PC-3 (cell line): ENCODE data around the gene KRTAP10-4. TPM values are rescaled to one million over a fixed set of nuclear protein-coding genes. Genes with fewer than 3 reads are reported as not detected.

Source experiments
- ATAC-seq: fragments of 200-7000 bp; cut with Tn5 transposase; 2 replicates; pipeline ENCODE4 v1.9.1; 2020; ENCODE audit warnings: mild to moderate bottlenecking, moderate library complexity
- BruUV-seq: library from RNA; stranded (reverse); fragments of 400-500 nt; replicated peaks from 2 replicates; lab custom pipeline; 2021; lab: Mats Ljungman, UMichigan
- CTCF ChIA-PET: fragments of 300-600 bp; sonication (Branson Sonifier 250); formaldehyde crosslinking; loops from one replicate; lab custom pipeline; 2022; ENCODE audit warnings: antibody characterized with exemption; lab: Charles Lee
- POLR2A ChIA-PET: fragments of 300-600 bp; sonication (Branson Sonifier 250); formaldehyde crosslinking; loops from one replicate; lab custom pipeline; 2022; ENCODE audit warnings: antibody characterized with exemption; ENCODE audit not compliant: unreplicated experiment; lab: Charles Lee
- DNase-seq: peaks from one replicate; pipeline ENCODE4 v3.0.0-alpha.2; 2015
- H2AFZ ChIP-seq: fragments of 300-600 bp; sonication (generic); 2 replicates; pipeline ENCODE4 v1.6.0; 2016; ENCODE audit warnings: antibody characterized with exemption, low read length
- H3F3A ChIP-seq: fragments of 300-600 bp; sonication (generic); one replicate; pipeline ENCODE4 v1.6.0; 2017; ENCODE audit warnings: antibody characterized with exemption, low read length, control low read depth, mild to moderate bottlenecking; ENCODE audit not compliant: unreplicated experiment
- H3K27ac ChIP-seq: fragments of 300-600 bp; sonication (generic); 2 replicates; pipeline ENCODE4 v1.5.1; 2016; ENCODE audit warnings: mild to moderate bottlenecking, low read length
- H3K27me3 ChIP-seq: fragments of 300-600 bp; sonication (generic); 2 replicates; pipeline ENCODE4 v1.6.1; 2016; ENCODE audit warnings: low read length, mixed read lengths
- H3K36me3 ChIP-seq: fragments of 300-600 bp; sonication (generic); 2 replicates; pipeline ENCODE4 v1.6.1; 2016; ENCODE audit warnings: low read depth, mixed run types, low read length, mixed read lengths
- H3K4me1 ChIP-seq: fragments of 300-600 bp; sonication (generic); 2 replicates; pipeline ENCODE4 v1.5.1; 2016; ENCODE audit warnings: low read length; ENCODE audit not compliant: insufficient read depth
- H3K4me2 ChIP-seq: fragments of 300-600 bp; sonication (generic); 2 replicates; pipeline ENCODE4 v1.6.0; 2016; ENCODE audit warnings: low read length
- H3K4me3 ChIP-seq: fragments of 300-600 bp; sonication (generic); 2 replicates; pipeline ENCODE4 v1.5.1; 2016; ENCODE audit warnings: mild to moderate bottlenecking, low read length, mixed read lengths
- H3K79me2 ChIP-seq: fragments of 300-600 bp; sonication (generic); 2 replicates; pipeline ENCODE4 v1.6.1; 2017; ENCODE audit warnings: low read length, mixed read lengths
- H3K9ac ChIP-seq: fragments of 300-600 bp; sonication (generic); 2 replicates; pipeline ENCODE4 v1.6.0; 2016; ENCODE audit warnings: mild to moderate bottlenecking, low read length
- H3K9me2 ChIP-seq: fragments of 300-600 bp; sonication (generic); replicated peaks from 2 replicates; pipeline ENCODE4 v1.6.1; 2016; ENCODE audit warnings: mixed run types, low read length, mixed read lengths
- H3K9me3 ChIP-seq: fragments of 300-600 bp; sonication (generic); 2 replicates; pipeline ENCODE4 v1.6.1; 2016; ENCODE audit warnings: low read length, mixed read lengths
- H4K20me1 ChIP-seq: fragments of 300-600 bp; sonication (generic); 2 replicates; pipeline ENCODE4 v1.6.1; 2016; ENCODE audit warnings: low read length, mixed read lengths
- CTCF ChIP-seq: fragments of 300-600 bp; sonication (generic); conservative IDR thresholded peaks from 2 replicates; pipeline ENCODE4 v1.5.1; 2017; ENCODE audit warnings: antibody characterized with exemption, low read depth, mild to moderate bottlenecking, low read length
- EZH2 ChIP-seq: fragments of 300-600 bp; sonication (generic); IDR thresholded peaks from one replicate; pipeline ENCODE4 v1.6.1; 2017; ENCODE audit warnings: antibody characterized with exemption, mild to moderate bottlenecking, low read length; ENCODE audit not compliant: unreplicated experiment
- EZH2phosphoT487 ChIP-seq: fragments of 300-600 bp; sonication (generic); IDR thresholded peaks from 2 replicates; pipeline ENCODE4 v1.6.1; 2018; ENCODE audit warnings: mild to moderate bottlenecking, antibody characterized with exemption, low read length, borderline replicate concordance
- intact Hi-C: fragments of 100-400 bp; cut with micrococcal nuclease; formaldehyde crosslinking; loops from 2 replicates; pipeline ENCODE4 v1.9.0; 2023
- total RNA-seq: library from RNA; depleted of rRNA; stranded (reverse); fragments of >200 nt; gene quantifications from 2 replicates; pipeline ENCODE4 v1.2.3, GENCODE V29; 2014

KRTAP10-4 gene
- total RNA-seq, 1 experiment from 2014 or later = not detected

DNA sequence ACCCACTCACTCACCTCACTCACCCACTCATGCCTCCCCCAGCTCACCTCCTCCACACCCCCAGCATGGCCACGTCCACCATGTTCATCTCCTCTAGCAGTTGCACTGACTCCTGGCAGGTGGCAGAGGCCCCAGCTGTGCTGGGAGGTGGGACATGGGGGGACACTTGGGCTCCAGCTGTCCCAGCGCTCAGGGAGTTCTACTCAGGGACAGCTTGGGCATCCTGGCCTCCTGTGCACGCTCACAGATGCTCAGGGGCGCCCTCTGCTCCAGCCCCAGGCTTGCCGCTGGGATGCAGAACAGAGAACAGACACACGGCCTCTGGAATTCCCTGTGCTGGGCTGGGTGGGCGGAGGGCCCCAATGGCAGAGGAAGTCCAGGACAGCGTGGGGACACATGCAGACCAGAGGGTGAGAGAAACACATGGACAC, 43.6 kb downstream of the KRTAP10-4 start:
- BruUV-seq = no TSS peak

DNA sequence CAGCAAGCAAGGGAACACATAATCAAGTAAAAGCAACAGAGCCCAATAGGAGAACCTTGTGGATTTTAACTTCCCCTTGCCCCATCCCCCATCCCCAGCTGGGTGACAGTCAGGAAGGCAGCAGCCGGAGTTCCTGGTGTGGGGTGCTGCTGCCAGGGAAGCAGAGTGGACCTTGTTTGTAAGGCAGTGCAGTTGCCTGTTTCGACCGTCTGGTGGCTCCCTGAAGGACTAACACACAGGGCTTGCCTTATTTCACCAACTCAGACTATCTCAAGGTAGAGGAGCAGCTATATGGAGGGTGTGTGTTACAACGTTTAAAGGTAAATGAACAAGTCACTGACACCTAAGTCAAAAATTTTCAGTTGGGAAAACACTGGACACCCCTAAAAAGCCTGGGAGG, 45.0 kb downstream of the KRTAP10-4 start:
- H3K27ac ChIP-seq = no peak overlapping the region
- no peak overlapping the region for H3K4me2 ChIP-seq
- H3F3A ChIP-seq = no peaks in the 10 kb centered on the region
- no peaks in the 10 kb centered on the region for H3K27me3 ChIP-seq
- ATAC-seq = peak; percentile 81
- no peak overlapping the region for H2AFZ ChIP-seq
- CTCF ChIA-PET = interaction anchor here (1.2 kb wide), 1 partner anchor 124 kb away, joined by 5 read pairs; no protein-coding TSS in a partner anchor
- H3K4me3 ChIP-seq = no peak overlapping the region
- no TSS peak for BruUV-seq
- H3K36me3 ChIP-seq = no peaks in the 10 kb centered on the region
- no peaks in the 10 kb centered on the region for H4K20me1 ChIP-seq
- peak; percentile 22 for DNase-seq
- H3K9me3 ChIP-seq = peaks cover 10% of the 10 kb centered on the region
- H3K9ac ChIP-seq = no peak overlapping the region
- H3K79me2 ChIP-seq = no peaks in the 10 kb centered on the region
- POLR2A ChIA-PET = no interaction called here
- TF ChIP-seq EZH2phosphoT487 (no peak), CTCF (peak; percentile 47)
- no peaks in the 10 kb centered on the region for H3K9me2 ChIP-seq
- no peaks in the 10 kb centered on the region for H3K4me1 ChIP-seq
- intact Hi-C loops = loop anchor here (1.0 kb wide), 1 partner anchor 175 kb away; no protein-coding TSS in a partner anchor

More for the DNA sequence above, 43.6 kb downstream of the KRTAP10-4 start:
- Histone ChIP-seq H3K4me3 (no peak overlapping the region), H3K9me3 (peaks cover 3% of the 10 kb centered on the region; the same call in 1 of the 2 replicates), H3K4me1 (no peaks in the 10 kb centered on the region), H3K27ac (no peak overlapping the region), H3K9me2 (no peaks in the 10 kb centered on the region), H2AFZ (no peak overlapping the region), H3K27me3 (no peaks in the 10 kb centered on the region), H3K4me2 (no peak overlapping the region), H3F3A (no peaks in the 10 kb centered on the region), H4K20me1 (no peaks in the 10 kb centered on the region), H3K9ac (no peak overlapping the region), H3K79me2 (no peaks in the 10 kb centered on the region), H3K36me3 (no peaks in the 10 kb centered on the region)
- TF ChIP-seq EZH2phosphoT487 = no peak
- TF ChIP-seq EZH2 = no peak
- TF ChIP-seq CTCF = no peak
- no peak for ATAC-seq
- ChIA-PET POLR2A (no interaction called here), CTCF (no interaction called here)
- no peak for DNase-seq
- intact Hi-C loops = no loop called here

GRCh38 chr21:44618909-44619308, 45.4 kb downstream of the KRTAP10-4 start:
- CTCF ChIA-PET = interaction anchor here (1.2 kb wide), 1 partner anchor 124 kb away, joined by 5 read pairs; no protein-coding TSS in a partner anchor
- H3K4me3 ChIP-seq = no peak overlapping the region

More at GRCh38 chr21:44618909-44619308, 45.4 kb downstream of the KRTAP10-4 start:
- Histone ChIP-seq H3K9me2 (no peaks in the 10 kb centered on the region), H3K4me2 (no peak overlapping the region), H3K4me1 (no peaks in the 10 kb centered on the region), H3K27me3 (no peaks in the 10 kb centered on the region), H3K9me3 (peaks cover 13% of the 10 kb centered on the region), H4K20me1 (no peaks in the 10 kb centered on the region), H3K9ac (no peak overlapping the region), H3F3A (no peaks in the 10 kb centered on the region), H3K27ac (no peak overlapping the region), H3K36me3 (no peaks in the 10 kb centered on the region), H2AFZ (no peak overlapping the region), H3K79me2 (no peaks in the 10 kb centered on the region)
- DNase-seq (peak; percentile 19), ATAC-seq (peak; percentile 29; the same call in 1 of the 2 replicates)
- POLR2A ChIA-PET = no interaction called here
- BruUV-seq = no TSS peak
- TF ChIP-seq EZH2phosphoT487 (no peak), CTCF (no peak), EZH2 (no peak)
- intact Hi-C loops = loop anchor here (1.0 kb wide), 1 partner anchor 174 kb away; no protein-coding TSS in a partner anchor
